ENCODE data around the gene RFX2. TPM values are rescaled to one million over a fixed set of nuclear protein-coding genes. Genes with fewer than 3 reads are reported as not detected.

Gene RFX2
- total RNA-seq, 6 experiments from 2014 or later = 1.6 to 2.9 (median 1.9) TPM

- TF ChIP-seq CTCF (IDR thresholded peaks at IDR 0.05) (no peak), POLR2A (IDR thresholded peaks at IDR 0.05) (no peak)
- WGBS (ENCODE audit: insufficient coverage, low coverage, low lambda C conversion rate, missing lambda C conversion rate) = 91% methylated on average over 6 of the region's 11 CpGs
- DNase-seq = no peak
- Histone ChIP-seq H3K27me3 (no peaks in the 10 kb centered on the region), H3K36me3 (no peaks in the 10 kb centered on the region), H3K9me3 (no peaks in the 10 kb centered on the region), H3K4me3 (no peak overlapping the region), H3K4me1 (peaks cover 0 to 23% (median 10%) of the 10 kb centered on the region in 4 donors), H3K27ac (no peak overlapping the region)
- no peak for ATAC-seq
- intact Hi-C loops (cut with DNase I) = no loop called here
Observed at GRCh38 chr19:6105444-6105843, 4.9 kb downstream of the RFX2 start.

GRCh38 chr19:6103894-6104293 lies 6.4 kb downstream of the RFX2 start:
- no peak for TF ChIP-seq POLR2A (IDR thresholded peaks at IDR 0.05)
- TF ChIP-seq CTCF (IDR thresholded peaks at IDR 0.05) = no peak
- H3K4me1 ChIP-seq = peaks cover 0 to 16% (median 6%) of the 10 kb centered on the region in 4 donors
- peak in 3 of 4 donors; percentile 25 to 34 (median 27) for ATAC-seq

GRCh38 chr19:6103217-6103644 lies 7.1 kb downstream of the RFX2 start:
- intact Hi-C loops (cut with DNase I) = no loop called here
- Histone ChIP-seq H3K4me3 (no peak overlapping the region), H3K27ac (no peak overlapping the region), H3K9me3 (no peaks in the 10 kb centered on the region), H3K27me3 (no peaks in the 10 kb centered on the region), H3K36me3 (no peaks in the 10 kb centered on the region), H3K4me1 (peaks cover 0 to 23% (median 8%) of the 10 kb centered on the region in 4 donors)
- no peak for TF ChIP-seq POLR2A (IDR thresholded peaks at IDR 0.05)
- no peak for TF ChIP-seq CTCF (IDR thresholded peaks at IDR 0.05)
- WGBS (ENCODE audit: insufficient coverage, low coverage, low lambda C conversion rate, missing lambda C conversion rate) = 15% methylated on average over 3 of the region's 3 CpGs
- ATAC-seq (peak; percentile 84 to 89 (median 84)), DNase-seq (peak; percentile 64 to 86 (median 72))

More at GRCh38 chr19:6103894-6104293, 6.4 kb downstream of the RFX2 start:
- DNase-seq = no peak
- H3K9me3 ChIP-seq = no peaks in the 10 kb centered on the region
- peak overlapping the region in 1 of 3 donors; percentile 31 for H3K27ac ChIP-seq
- no peaks in the 10 kb centered on the region for H3K27me3 ChIP-seq
- intact Hi-C loops (cut with DNase I) = no loop called here
- WGBS (ENCODE audit: insufficient coverage, low coverage, low lambda C conversion rate, missing lambda C conversion rate) = 50% methylated on average over 4 of the region's 4 CpGs
- no peaks in the 10 kb centered on the region for H3K36me3 ChIP-seq
- no peak overlapping the region for H3K4me3 ChIP-seq

GRCh38 chr19:6101991-6102390 lies 8.3 kb downstream of the RFX2 start:
- intact Hi-C loops (cut with DNase I) = no loop called here
- 86% methylated on average over 2 of the region's 3 CpGs for WGBS (ENCODE audit: insufficient coverage, low coverage, low lambda C conversion rate, missing lambda C conversion rate)
- DNase-seq (no peak), ATAC-seq (no peak)
- no peak overlapping the region for H3K27ac ChIP-seq
- peaks cover 0 to 24% (median 8%) of the 10 kb centered on the region in 4 donors for H3K4me1 ChIP-seq
- no peaks in the 10 kb centered on the region for H3K9me3 ChIP-seq
- H3K4me3 ChIP-seq = no peak overlapping the region
- TF ChIP-seq POLR2A (IDR thresholded peaks at IDR 0.05) = no peak
- no peak for TF ChIP-seq CTCF (IDR thresholded peaks at IDR 0.05)
- no peaks in the 10 kb centered on the region for H3K36me3 ChIP-seq
- H3K27me3 ChIP-seq = no peaks in the 10 kb centered on the region

Measured in right lobe of liver (tissue), 6 donors.